Esophagus squamous epithelium (tissue), 4 donors: ENCODE measurements around the gene RGS3.

Source experiments
- CTCF ChIP-seq, 6 experiments: fragments of 450-650 bp in 4 of 6; fragments of 200-600 bp in 2 of 6; sonication (generic) in 2 of 6; IDR thresholded peaks; one replicate each; pipeline ENCODE4 v1.5.1; 2016 to 2019; ENCODE audit warnings: antibody characterized with exemption in 6 of 6, mild to moderate bottlenecking in 4 of 6, moderate library complexity in 4 of 6
- POLR2A ChIP-seq, 4 donors: fragments of 450-650 bp; IDR thresholded peaks; one replicate each; pipeline ENCODE4 v1.6.1; 2017; ENCODE audit warnings: antibody characterized with exemption in 4 of 4, mild to moderate bottlenecking in 4 of 4, moderate library complexity in 3 of 4

- TF ChIP-seq CTCF (IDR thresholded peaks at IDR 0.05) (no peak), POLR2A (IDR thresholded peaks at IDR 0.05) (no peak)
These were observed 140.9 kb downstream of the RGS3 start for GRCh38 chr9:113604393-113604792.
